Thymus (tissue), 14 donors: ENCODE results near the gene VRK1. TPM values are rescaled to one million over a fixed set of nuclear protein-coding genes. Genes with fewer than 3 reads are reported as not detected.

Experiments used
- DNase-seq, 9 donors: peaks; one replicate each; pipeline ENCODE4 v3.0.0-alpha.2; 2013; ENCODE audit warnings: low spot score in 9 of 9, low read depth in 6 of 9, missing footprints in 1 of 9
- H3K27ac ChIP-seq, 2 donors: one replicate each; pipeline ENCODE4 v1.5.1; 2013; ENCODE audit warnings: control low read depth in 1 of 2, low read depth in 1 of 2, low read length in 1 of 2, mild to moderate bottlenecking in 1 of 2, moderate library complexity in 1 of 2
- H3K27me3 ChIP-seq, 2 donors: one replicate each; pipeline ENCODE4 v1.5.1; 2013; ENCODE audit warnings: low read length in 1 of 2; ENCODE audit not compliant: control insufficient read depth in 2 of 2, insufficient read depth in 1 of 2
- H3K36me3 ChIP-seq, 2 donors: one replicate each; pipeline ENCODE4 v1.5.1; 2013; ENCODE audit warnings: low read length in 1 of 2, mild to moderate bottlenecking in 1 of 2, moderate library complexity in 1 of 2; ENCODE audit not compliant: control insufficient read depth in 2 of 2, insufficient read depth in 2 of 2
- H3K4me1 ChIP-seq, 2 donors: one replicate each; pipeline ENCODE4 v1.5.1; 2013; ENCODE audit warnings: low read length in 2 of 2; ENCODE audit not compliant: control insufficient read depth in 2 of 2, insufficient read depth in 2 of 2
- H3K4me3 ChIP-seq, 2 donors: one replicate each; pipeline ENCODE4 v1.5.1; 2013; ENCODE audit warnings: low read length in 2 of 2, control low read depth in 1 of 2, mild to moderate bottlenecking in 1 of 2
- H3K9me3 ChIP-seq, 2 donors: one replicate each; pipeline ENCODE4 v1.5.1; 2013; ENCODE audit warnings: low read length in 1 of 2, mild to moderate bottlenecking in 1 of 2; ENCODE audit not compliant: control insufficient read depth in 2 of 2, insufficient read depth in 1 of 2
- WGBS: extraction: QIAGEN DNeasy Blood & Tissue Kit; methylation state at CpG from one replicate; pipeline ENCODE4 v1.1.7; 2013; 5-methylcytosine and 5-hydroxymethylcytosine counted together
- long read RNA-seq, 10 donors: transcript quantifications; one replicate each; lab custom pipeline, GENCODE V29; 2026
- polyA plus RNA-seq: library from polyadenylated mRNA; stranded (reverse); fragments of 200-250 nt; gene quantifications from one replicate; pipeline ENCODE4 v1.2.3, GENCODE V29; 2013
- total RNA-seq: library from RNA; stranded (reverse); fragments of 120-200 nt; gene quantifications from one replicate; pipeline ENCODE4 v1.2.4, GENCODE V29; 2013
- donor health status: healthy.

VRK1 gene
- 83.1 TPM for total RNA-seq
- 23.0 TPM for polyA plus RNA-seq
- long read RNA-seq, donor 1, transcript VRK1-201 (13 exons, 1,745 nt) = major isoform, 6 of 6 reads
- long read RNA-seq, donor 1, partial matches to known transcripts = 0 of 6 reads
- long read RNA-seq, donor 1, other reads (novel, unspliced or antisense) = 0 of 6 reads
- long read RNA-seq, donor 2 = 0 reads
- long read RNA-seq, donor 3, transcript VRK1-201 (13 exons, 1,745 nt) = major isoform, 33 of 53 reads
- long read RNA-seq, donor 3, partial matches to known transcripts = 19 of 53 reads
- long read RNA-seq, donor 3, other reads (novel, unspliced or antisense) = 0 of 53 reads
- long read RNA-seq, donor 4, transcript VRK1-201 (13 exons, 1,745 nt) = major isoform, 6 of 8 reads
- long read RNA-seq, donor 4, partial matches to known transcripts = 0 of 8 reads
- long read RNA-seq, donor 4, other reads (novel, unspliced or antisense) = 0 of 8 reads
- long read RNA-seq, donor 5, transcript VRK1-201 (13 exons, 1,745 nt) = major isoform, 23 of 50 reads
- long read RNA-seq, donor 5, transcript VRK1-204 (6 exons, 667 nt) = minor isoform, 5 of 50 reads
- long read RNA-seq, donor 5, partial matches to known transcripts = 22 of 50 reads
- long read RNA-seq, donor 5, other reads (novel, unspliced or antisense) = 0 of 50 reads
- long read RNA-seq, donor 6, transcript VRK1-201 (13 exons, 1,745 nt) = major isoform, 17 of 18 reads
- long read RNA-seq, donor 6, partial matches to known transcripts = 0 of 18 reads
- long read RNA-seq, donor 6, other reads (novel, unspliced or antisense) = 0 of 18 reads
- long read RNA-seq, donor 7, transcript VRK1-201 (13 exons, 1,745 nt) = major isoform, 23 of 40 reads
- long read RNA-seq, donor 7, partial matches to known transcripts = 17 of 40 reads
- long read RNA-seq, donor 7, other reads (novel, unspliced or antisense) = 0 of 40 reads
- long read RNA-seq, donor 8, transcript VRK1-201 (13 exons, 1,745 nt) = major isoform, 6 of 7 reads
- long read RNA-seq, donor 8, partial matches to known transcripts = 0 of 7 reads
- long read RNA-seq, donor 8, other reads (novel, unspliced or antisense) = 0 of 7 reads
- long read RNA-seq, donor 9, transcript VRK1-201 (13 exons, 1,745 nt) = major isoform, 13 of 13 reads
- long read RNA-seq, donor 9, partial matches to known transcripts = 0 of 13 reads
- long read RNA-seq, donor 9, other reads (novel, unspliced or antisense) = 0 of 13 reads
- long read RNA-seq, donor 10, transcript VRK1-201 (13 exons, 1,745 nt) = major isoform, 9 of 19 reads
- long read RNA-seq, donor 10, partial matches to known transcripts = 10 of 19 reads
- long read RNA-seq, donor 10, other reads (novel, unspliced or antisense) = 0 of 19 reads

GRCh38 chr14:96796851-96797581 is at the start of gene VRK1:
TSS of gene VRK1 (plus strand) at chr14:96797382. CDS start at chr14:96833472, 36,090 bp downstream.
- Histone ChIP-seq H3K36me3 (no peaks in the 10 kb centered on the region), H3K4me1 (peaks cover 2% of the 10 kb centered on the region in 2 donors), H3K4me3 (peak within 1 kb of the TSS; percentile 75 to 78), H3K27ac (peak within 1 kb of the TSS; percentile 85 to 94), H3K9me3 (no peaks in the 10 kb centered on the region), H3K27me3 (peaks cover 0 to 3% of the 10 kb centered on the region in 2 donors)
- peak; percentile 80 to 98 (median 93) for DNase-seq
- WGBS = 3% methylated on average over 57 of the region's 57 CpGs

- Histone ChIP-seq H3K4me3 (no peak overlapping the region), H3K36me3 (no peaks in the 10 kb centered on the region), H3K4me1 (no peaks in the 10 kb centered on the region), H3K27ac (no peak overlapping the region), H3K9me3 (no peaks in the 10 kb centered on the region), H3K27me3 (peaks cover 6 to 38% of the 10 kb centered on the region in 2 donors)
- 95% methylated on average over 10 of the region's 10 CpGs for WGBS
- no peak for DNase-seq
Measured at GRCh38 chr14:96747608-96748007, 49.6 kb upstream of the VRK1 start.

DNA sequence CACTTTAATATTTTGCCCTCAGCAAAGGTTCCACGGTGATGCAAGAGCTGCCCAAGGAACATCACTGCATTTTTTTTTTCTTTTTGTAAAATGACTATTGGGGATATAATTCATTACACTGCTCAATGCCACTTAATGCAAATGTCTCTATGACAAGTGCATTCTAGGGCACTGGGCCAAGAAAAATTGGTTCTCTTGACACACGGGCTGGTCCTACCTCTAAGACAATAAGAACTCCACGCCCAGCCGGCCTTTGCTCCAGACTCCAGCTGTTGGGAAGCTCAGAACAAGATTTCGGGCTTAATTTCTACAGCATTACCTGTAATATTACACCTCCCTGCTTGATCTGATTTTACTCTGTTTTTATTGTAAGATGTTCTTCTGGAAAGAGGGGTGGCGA is 48.8 kb upstream of the VRK1 start:
- DNase-seq = no peak
- Histone ChIP-seq H3K9me3 (no peaks in the 10 kb centered on the region), H3K27ac (no peak overlapping the region), H3K27me3 (peaks cover 4 to 32% of the 10 kb centered on the region in 2 donors), H3K36me3 (no peaks in the 10 kb centered on the region), H3K4me3 (no peak overlapping the region), H3K4me1 (no peaks in the 10 kb centered on the region)
- WGBS = 88% methylated on average over 6 of the region's 6 CpGs

DNA sequence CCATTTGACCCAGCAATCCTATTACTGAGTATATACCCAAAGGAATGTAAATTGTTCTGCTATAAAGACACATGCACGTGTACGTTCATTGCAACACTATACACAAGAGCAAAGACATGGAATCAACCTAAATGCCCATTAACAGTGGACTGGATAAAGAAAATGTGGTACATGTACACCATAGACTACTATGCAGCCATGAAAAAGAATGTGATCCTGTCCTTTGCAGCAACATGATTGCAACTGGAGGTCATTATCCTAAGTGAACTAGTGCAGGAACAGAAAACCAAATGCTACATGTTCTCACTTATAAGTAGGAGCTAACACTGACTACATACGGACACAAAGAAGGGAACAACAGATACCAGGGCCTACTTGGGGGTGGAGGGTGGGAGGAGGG is 45.7 kb upstream of the VRK1 start:
- Histone ChIP-seq H3K27me3 (peaks cover 0 to 18% of the 10 kb centered on the region in 2 donors), H3K27ac (no peak overlapping the region), H3K4me1 (no peaks in the 10 kb centered on the region), H3K9me3 (no peaks in the 10 kb centered on the region), H3K4me3 (no peak overlapping the region), H3K36me3 (no peaks in the 10 kb centered on the region)
- DNase-seq = no peak
- 80% methylated on average over 3 of the region's 3 CpGs for WGBS

DNA sequence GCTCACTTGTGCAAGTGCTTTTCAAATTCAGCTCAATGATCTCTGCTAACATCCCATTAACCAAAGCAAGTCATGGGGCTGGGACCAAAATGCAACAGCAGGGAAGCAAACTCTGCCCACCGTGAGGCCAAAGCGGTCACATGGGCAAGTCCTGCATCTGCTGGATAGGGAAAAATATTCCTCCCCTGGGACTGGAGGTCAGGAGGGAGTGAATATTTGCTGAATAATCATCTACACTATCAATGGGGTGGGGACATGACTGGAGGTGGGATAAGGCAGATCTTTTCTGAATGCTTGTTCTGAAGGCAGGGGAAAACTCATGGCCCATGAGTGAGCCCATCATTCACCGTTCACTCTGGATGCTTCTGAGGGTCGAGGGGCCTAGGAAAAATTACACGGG is 45.1 kb upstream of the VRK1 start:
- no peak overlapping the region for H3K4me3 ChIP-seq
- no peaks in the 10 kb centered on the region for H3K9me3 ChIP-seq
- WGBS = 94% methylated on average over 5 of the region's 5 CpGs
- no peak for DNase-seq
- no peaks in the 10 kb centered on the region for H3K36me3 ChIP-seq
- peaks cover 3 to 12% of the 10 kb centered on the region in 2 donors for H3K27me3 ChIP-seq
- no peak overlapping the region for H3K27ac ChIP-seq
- H3K4me1 ChIP-seq = no peaks in the 10 kb centered on the region

GRCh38 chr14:96752594-96752993 is 44.6 kb upstream of the VRK1 start:
- Histone ChIP-seq H3K36me3 (no peaks in the 10 kb centered on the region), H3K4me3 (no peak overlapping the region), H3K4me1 (no peaks in the 10 kb centered on the region), H3K27me3 (peaks cover 3 to 12% of the 10 kb centered on the region in 2 donors), H3K27ac (no peak overlapping the region), H3K9me3 (no peaks in the 10 kb centered on the region)
- 95% methylated on average over 3 of the region's 3 CpGs for WGBS
- no peak for DNase-seq

DNA sequence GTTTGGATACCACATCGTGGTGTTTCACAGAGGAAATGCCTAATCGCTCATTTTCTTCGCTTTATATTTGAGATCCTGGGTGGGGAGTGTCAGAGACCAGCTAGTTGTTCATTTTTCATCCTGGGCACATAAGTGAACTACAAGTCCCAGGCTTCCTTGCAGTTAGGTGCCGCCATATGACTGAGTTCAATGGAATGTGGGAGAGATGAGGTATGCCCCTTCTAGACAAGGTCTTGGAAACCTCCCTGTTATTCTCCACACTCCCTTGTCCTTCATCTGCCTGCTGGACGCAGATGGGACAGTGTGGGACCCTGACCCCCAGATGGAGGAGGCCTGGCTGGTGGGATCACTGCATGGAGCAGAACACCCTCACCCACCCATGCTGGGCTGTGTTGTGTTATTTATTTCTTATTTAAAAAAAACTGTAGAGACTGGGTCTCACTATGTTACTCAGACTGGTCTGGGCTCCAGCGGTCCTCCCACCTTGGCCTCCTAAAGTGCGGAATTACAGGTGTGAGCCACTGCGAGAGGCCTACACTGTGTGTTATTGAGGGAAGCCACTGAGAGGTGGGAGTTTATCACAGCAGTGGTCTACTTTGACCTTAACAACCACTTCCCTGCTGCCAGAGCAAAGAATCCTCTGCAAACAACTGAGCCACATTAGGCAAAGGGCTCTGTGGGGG is 42.9 kb upstream of the VRK1 start:
- Histone ChIP-seq H3K27me3 (peaks cover 3 to 10% of the 10 kb centered on the region in 2 donors), H3K9me3 (no peaks in the 10 kb centered on the region), H3K27ac (no peak overlapping the region), H3K4me1 (no peaks in the 10 kb centered on the region), H3K36me3 (no peaks in the 10 kb centered on the region), H3K4me3 (no peak overlapping the region)
- DNase-seq = no peak
- WGBS = 98% methylated on average over 8 of the region's 8 CpGs

- no peak for DNase-seq
- no peak overlapping the region for H3K27ac ChIP-seq
- WGBS = 91% methylated on average over 6 of the region's 6 CpGs
Measured at GRCh38 chr14:96754845-96755184, 42.4 kb upstream of the VRK1 start.

More at GRCh38 chr14:96754845-96755184, 42.4 kb upstream of the VRK1 start:
- Histone ChIP-seq H3K27me3 (peaks cover 3 to 10% of the 10 kb centered on the region in 2 donors), H3K4me1 (no peaks in the 10 kb centered on the region), H3K36me3 (no peaks in the 10 kb centered on the region), H3K4me3 (no peak overlapping the region), H3K9me3 (no peaks in the 10 kb centered on the region)
